ENCODE results near the gene CSPG4. TPM values are rescaled to one million over a fixed set of nuclear protein-coding genes. Genes with fewer than 3 reads are reported as not detected.

CSPG4 gene
- total and polyA plus RNA-seq, 2 of the 4 experiments (the other 2 are of a cell fraction), result 12.4 to 28.4 TPM

GRCh38 chr15:75738647-75739325 is 26.1 kb upstream of the CSPG4 start:
- POLR2A ChIA-PET (ENCODE audit: unreplicated experiment), result interaction anchor here (0.6 kb wide), 1 partner anchor 100 kb away, joined by 5 read pairs; no protein-coding TSS in a partner anchor
- no peak overlapping the region for H3K14ac ChIP-seq (replicated peaks; ENCODE audit: low read depth, low read length)
- WGBS, 2 experiments (ENCODE audit: extremely low coverage in 2 of 2, insufficient read length in 1 of 2), result 14% methylated on average over 25 of the region's 54 CpGs; no CpG with 5 or more reads in 1 of the 2 experiments
- no peak overlapping the region for H2AK5ac ChIP-seq (ENCODE audit: low read depth, low read length)
- H4K8ac ChIP-seq (ENCODE audit: low read depth in 2 of 2, low read length in 2 of 2), result peak overlapping the region; percentile 18 to 65; a peak in 2 of 4 replicates
- H4K91ac ChIP-seq (ENCODE audit: insufficient read depth, low read depth, low read length), result no peak overlapping the region
- no peak overlapping the region; the same call in 1 of the 2 replicates for H3K4ac ChIP-seq (ENCODE audit: low read depth, low read length)
- no peak overlapping the region for H3K56ac ChIP-seq (ENCODE audit: extremely low read depth, insufficient read depth, low read length)
- no TSS peak for BruUV-seq (replicated peaks)
- H3K9me3 ChIP-seq (ENCODE audit: control insufficient read depth, insufficient read depth, low read length), result no peaks in the 10 kb centered on the region
- H3K4me2 ChIP-seq (ENCODE audit: low read depth, low read length), result peak overlapping the region; percentile 86
- peaks cover 8% of the 10 kb centered on the region for H3K27me3 ChIP-seq (ENCODE audit: control insufficient read depth, insufficient read depth, low read length)
- DNase-seq (peak; percentile 87), ATAC-seq (ENCODE audit: low read depth) (peak; percentile 100)
- H3K23ac ChIP-seq (ENCODE audit: low read depth, low read length), result no peak overlapping the region
- no peak overlapping the region for H3K9ac ChIP-seq (ENCODE audit: low read depth, low read length)
- no peak overlapping the region for H4K5ac ChIP-seq (ENCODE audit: low read depth, low read length)
- H2BK15ac ChIP-seq (ENCODE audit: low read depth, low read length), result no peak overlapping the region
- H2BK20ac ChIP-seq (ENCODE audit: low read depth, low read length), result no peak overlapping the region
- 0 out of 2 replicates have a peak, but pooled peaks cover 1% of the 10 kb centered on the region for H3K4me1 ChIP-seq (ENCODE audit: control insufficient read depth, insufficient read depth, low read length)
- H3K18ac ChIP-seq (ENCODE audit: low read depth, low read length), result no peak overlapping the region
- no peaks in the 10 kb centered on the region for H3K79me1 ChIP-seq (ENCODE audit: low read depth in 1 of 2, low read length in 2 of 2)
- peak overlapping the region; percentile 99 for H2AFZ ChIP-seq (replicated peaks; ENCODE audit: low read length, poor library complexity)
- TF ChIP-seq FOS (IDR thresholded peaks at IDR 0.05; ENCODE audit: low read depth, low read length) (no peak), NFE2L2 (IDR thresholded peaks at IDR 0.05; ENCODE audit: low read depth, low read length) (no peak), CEBPB (IDR thresholded peaks at IDR 0.05; ENCODE audit: low read depth, low read length) (no peak), ELK1 (IDR thresholded peaks at IDR 0.05; ENCODE audit: borderline replicate concordance, low read depth, low read length) (no peak), MAZ (IDR thresholded peaks at IDR 0.05; ENCODE audit: borderline replicate concordance, low read depth, low read length) (peak; percentile 64; the same call in 1 of the 2 replicates), MXI1 (IDR thresholded peaks at IDR 0.05; ENCODE audit: borderline replicate concordance, low read depth, low read length) (peak; percentile 71; the same call in 1 of the 2 replicates), CTCF (conservative IDR thresholded peaks at IDR 0.05; ENCODE audit: low read depth, low read length) (no peak), BHLHE40 (IDR thresholded peaks at IDR 0.05; ENCODE audit: low read depth, low read length) (0 out of 2 replicates have a peak, but pooled peaks have one; percentile 3), RAD21 (IDR thresholded peaks at IDR 0.05; ENCODE audit: low read length) (no peak), USF2 (IDR thresholded peaks at IDR 0.05; ENCODE audit: low read depth, low read length) (peak; percentile 86)
- no peak overlapping the region for H2BK5ac ChIP-seq (ENCODE audit: low read depth, low read length, poor library complexity, severe bottlenecking)
- intact Hi-C loops (cut with micrococcal nuclease), result no loop called here
- in situ Hi-C loops (cut with MboI; ENCODE audit: low sequenced_read_pairs), result no loop called here
- CTCF ChIA-PET, result interaction anchor here (1.6 kb wide), 1 partner anchor 63 kb away, joined by 5 read pairs; no protein-coding TSS in a partner anchor
- no peaks in the 10 kb centered on the region for H4K20me1 ChIP-seq (ENCODE audit: insufficient read depth, low read length)
- H2BK120ac ChIP-seq (ENCODE audit: low read depth, low read length), result no peak overlapping the region
- no peaks in the 10 kb centered on the region for H3K36me3 ChIP-seq (ENCODE audit: control insufficient read depth, insufficient read depth, low read length)
- H3K4me3 ChIP-seq (ENCODE audit: insufficient read depth, low read depth, low read length), result peak overlapping the region; percentile 60
- dilution Hi-C loops (cut with HindIII; ENCODE audit: low sequenced_read_pairs, unreplicated experiment), result no loop called here
- H2AK9ac ChIP-seq (replicated peaks; ENCODE audit: low read depth, low read length, poor library complexity), result peak overlapping the region; percentile 86
- H3K9me1 ChIP-seq (ENCODE audit: insufficient read depth, low read length), result no peaks in the 10 kb centered on the region; the same call in 1 of the 2 replicates
- H3K27ac ChIP-seq (ENCODE audit: insufficient read depth, low read length), result no peak overlapping the region; the same call in 1 of the 2 replicates

All from IMR-90 (cell line).